Measurements from ENCODE around the gene BBOF1. TPM values are rescaled to one million over a fixed set of nuclear protein-coding genes. Genes with fewer than 3 reads are reported as not detected.
"Not testable (repeated sequence)": the region's sequence is repeated elsewhere in the genome, so short reads cannot be mapped to it uniquely, and the experiment has no call there.

The BBOF1 gene
- total RNA-seq, 1 donor from 2014 or later: 0.91 TPM

GRCh38 chr14:73997108-73997943, 21.8 kb upstream of the BBOF1 start:
- Mint-ChIP-seq H3K4me1 (ENCODE audit: low read depth, unreplicated experiment) (no peaks in the 10 kb centered on the region), H3K4me3 (ENCODE audit: unreplicated experiment) (no peak overlapping the region)

GRCh38 chr14:73997944-73998447, 21.2 kb upstream of the BBOF1 start:
- no peak overlapping the region for H3K27ac Mint-ChIP-seq (ENCODE audit: unreplicated experiment)
- no peaks in the 10 kb centered on the region for H3K9me3 Mint-ChIP-seq (ENCODE audit: unreplicated experiment)
- no peaks in the 10 kb centered on the region for H3K4me1 Mint-ChIP-seq (ENCODE audit: low read depth, unreplicated experiment)
- DNase-seq: no peak
- H3K36me3 Mint-ChIP-seq (ENCODE audit: unreplicated experiment): no peaks in the 10 kb centered on the region
- no peak overlapping the region for H3K4me3 Mint-ChIP-seq (ENCODE audit: unreplicated experiment)
- TF ChIP-seq CTCF (IDR thresholded peaks at IDR 0.05; ENCODE audit: partially characterized antibody, unreplicated experiment): no peak
- no peaks in the 10 kb centered on the region for H3K27me3 Mint-ChIP-seq (ENCODE audit: unreplicated experiment)

More at GRCh38 chr14:73997108-73997943, 21.8 kb upstream of the BBOF1 start:
- no peak for DNase-seq
- no peak overlapping the region for H3K27ac Mint-ChIP-seq (ENCODE audit: unreplicated experiment)
- no peaks in the 10 kb centered on the region for H3K9me3 Mint-ChIP-seq (ENCODE audit: unreplicated experiment)
- no peaks in the 10 kb centered on the region for H3K27me3 Mint-ChIP-seq (ENCODE audit: unreplicated experiment)
- no peak for TF ChIP-seq CTCF (IDR thresholded peaks at IDR 0.05; ENCODE audit: partially characterized antibody, unreplicated experiment)
- no peaks in the 10 kb centered on the region for H3K36me3 Mint-ChIP-seq (ENCODE audit: unreplicated experiment)

- DNase-seq: no peak
- H3K4me3 Mint-ChIP-seq (ENCODE audit: unreplicated experiment): no peak overlapping the region
- TF ChIP-seq CTCF (IDR thresholded peaks at IDR 0.05; ENCODE audit: partially characterized antibody, unreplicated experiment): no peak
- H3K27me3 Mint-ChIP-seq (ENCODE audit: unreplicated experiment): no peaks in the 10 kb centered on the region
- no peaks in the 10 kb centered on the region for H3K9me3 Mint-ChIP-seq (ENCODE audit: unreplicated experiment)
- no peaks in the 10 kb centered on the region for H3K36me3 Mint-ChIP-seq (ENCODE audit: unreplicated experiment)
- H3K4me1 Mint-ChIP-seq (ENCODE audit: low read depth, unreplicated experiment): no peaks in the 10 kb centered on the region
- no peak overlapping the region for H3K27ac Mint-ChIP-seq (ENCODE audit: unreplicated experiment)
Measured at GRCh38 chr14:73998726-73999125, 20.4 kb upstream of the BBOF1 start.

- H3K27me3 Mint-ChIP-seq (ENCODE audit: unreplicated experiment); H3K27ac Mint-ChIP-seq (ENCODE audit: unreplicated experiment); H3K4me1 Mint-ChIP-seq (ENCODE audit: low read depth, unreplicated experiment); H3K4me3 Mint-ChIP-seq (ENCODE audit: unreplicated experiment); DNase-seq; H3K36me3 Mint-ChIP-seq (ENCODE audit: unreplicated experiment); H3K9me3 Mint-ChIP-seq (ENCODE audit: unreplicated experiment): not testable (repeated sequence)
Measured at GRCh38 chr14:74005664-74006063, 13.5 kb upstream of the BBOF1 start.

GRCh38 chr14:74008843-74009499, 10.2 kb upstream of the BBOF1 start:
- no peaks in the 10 kb centered on the region for H3K36me3 Mint-ChIP-seq (ENCODE audit: unreplicated experiment)
- no peaks in the 10 kb centered on the region for H3K27me3 Mint-ChIP-seq (ENCODE audit: unreplicated experiment)
- no peaks in the 10 kb centered on the region for H3K9me3 Mint-ChIP-seq (ENCODE audit: unreplicated experiment)
- TF ChIP-seq CTCF (IDR thresholded peaks at IDR 0.05; ENCODE audit: partially characterized antibody, unreplicated experiment): no peak
- no peak overlapping the region for H3K4me3 Mint-ChIP-seq (ENCODE audit: unreplicated experiment)
- no peak overlapping the region for H3K27ac Mint-ChIP-seq (ENCODE audit: unreplicated experiment)
- no peaks in the 10 kb centered on the region for H3K4me1 Mint-ChIP-seq (ENCODE audit: low read depth, unreplicated experiment)
- no peak for DNase-seq
